HepG2 (cell line): ENCODE measurements around the gene SPSB1. TPM values are rescaled to one million over a fixed set of nuclear protein-coding genes. Genes with fewer than 3 reads are reported as not detected.
A peak's percentile ranks its signal among the peaks of the same experiment; 100 is the strongest.

Experiments used
- ARID2 ChIP-seq: sonication (generic); formaldehyde crosslinking; IDR thresholded peaks from 2 replicates; pipeline ENCODE4 v1.8.1; 2022; ENCODE audit warnings: mild to moderate bottlenecking, missing genetic modification reagents, borderline replicate concordance
- ATF1 ChIP-seq: IDR thresholded peaks from 2 replicates; pipeline ENCODE4 v1.6.1; 2016; ENCODE audit warnings: mild to moderate bottlenecking, control low read depth
- MAFK ChIP-seq, 2 experiments: IDR thresholded peaks in 1 of 2; conservative IDR thresholded peaks in 1 of 2; 2 replicates each; pipeline ENCODE4 v1.6.1; 2011; ENCODE audit warnings: improper control_type of control experiment in 2 of 2, low read length in 2 of 2
- MIER3 ChIP-seq: IDR thresholded peaks from 2 replicates; pipeline ENCODE4 v1.6.1; 2016; ENCODE audit warnings: missing compliant biosample characterization, borderline replicate concordance
- PLSCR1 ChIP-seq: sonication (generic); formaldehyde crosslinking; IDR thresholded peaks from 2 replicates; pipeline ENCODE4 v1.5.0; 2020; ENCODE audit warnings: missing genetic modification reagents, mild to moderate bottlenecking, borderline replicate concordance
- SKIL ChIP-seq: sonication (generic); formaldehyde crosslinking; IDR thresholded peaks from 2 replicates; pipeline ENCODE4 v1.8.0; 2022; ENCODE audit warnings: missing genetic modification reagents, mild to moderate bottlenecking, moderate library complexity, borderline replicate concordance
- SRY ChIP-seq: sonication (generic); formaldehyde crosslinking; IDR thresholded peaks from 2 replicates; pipeline ENCODE4 v1.8.0; 2022; ENCODE audit warnings: mild to moderate bottlenecking, missing genetic modification reagents
- TBX3 ChIP-seq: fragments of 450-650 bp; IDR thresholded peaks from 2 replicates; pipeline ENCODE4 v1.6.1; 2017; ENCODE audit warnings: antibody characterized with exemption, mild to moderate bottlenecking, inconsistent platforms, borderline replicate concordance
- YY1 ChIP-seq: IDR thresholded peaks from 2 replicates; pipeline ENCODE4 v1.6.1; 2011; ENCODE audit warnings: low read length, low read depth, moderate library complexity, mild to moderate bottlenecking; ENCODE audit not compliant: insufficient read depth, insufficient replicate concordance
- ZFP1 ChIP-seq: IDR thresholded peaks from 2 replicates; pipeline ENCODE4 v1.6.1; 2016
- ZNF121 ChIP-seq: sonication (generic); formaldehyde crosslinking; IDR thresholded peaks from 2 replicates; pipeline ENCODE4 v1.5.0; 2020; ENCODE audit warnings: mild to moderate bottlenecking, missing genetic modification reagents
- ZNF138 ChIP-seq: sonication (generic); formaldehyde crosslinking; IDR thresholded peaks from 2 replicates; pipeline ENCODE4 v1.5.0; 2020; ENCODE audit warnings: mild to moderate bottlenecking, low read depth, missing genetic modification reagents
- ZNF143 ChIP-seq: sonication (generic); formaldehyde crosslinking; IDR thresholded peaks from 2 replicates; pipeline ENCODE4 v1.4.0; 2020; ENCODE audit warnings: missing genetic modification reagents
- ZNF234 ChIP-seq: sonication (generic); formaldehyde crosslinking; conservative IDR thresholded peaks from 2 replicates; pipeline ENCODE4 v1.5.1; 2020; ENCODE audit warnings: mild to moderate bottlenecking, missing genetic modification reagents
- ZNF296 ChIP-seq: sonication (generic); formaldehyde crosslinking; conservative IDR thresholded peaks from 2 replicates; pipeline ENCODE4 v1.5.0; 2020; ENCODE audit warnings: mild to moderate bottlenecking, missing genetic modification reagents
- ZNF331 ChIP-seq: sonication (generic); formaldehyde crosslinking; IDR thresholded peaks from 2 replicates; pipeline ENCODE4 v1.4.0; 2020; ENCODE audit warnings: missing genetic modification reagents
- ZNF619 ChIP-seq: sonication (generic); formaldehyde crosslinking; IDR thresholded peaks from 2 replicates; pipeline ENCODE4 v1.4.0; 2020; ENCODE audit warnings: mild to moderate bottlenecking, missing genetic modification reagents
- ZSCAN29 ChIP-seq: sonication (generic); formaldehyde crosslinking; conservative IDR thresholded peaks from 2 replicates; pipeline ENCODE4 v1.4.0; 2020; ENCODE audit warnings: mild to moderate bottlenecking, missing genetic modification reagents
- polyA plus RNA-seq, 8 experiments: library from polyadenylated mRNA; depleted of rRNA in 3 of 8; stranded (reverse) in 7 of 8; unstranded in 1 of 8; fragments of >200 nt; fragmentation: Illumina TruSeq in 4 of 8; extraction: Trizol in 4 of 8; gene quantifications; 2 replicates each; pipeline versions ENCODE4 v1.2.1 to v1.2.3, GENCODE V29; 2011 to 2016; ENCODE audit warnings: low read depth in 4 of 8, missing spikeins in 1 of 8, mixed read lengths in 1 of 8; ENCODE audit not compliant: insufficient read depth in 1 of 8
- total RNA-seq, 5 experiments: library from RNA; depleted of rRNA; stranded (reverse); fragments of >200 nt; fragmentation: Illumina TruSeq; extraction: Trizol; gene quantifications; 2 replicates each; pipeline ENCODE4 v1.2.3, GENCODE V29; 2016; ENCODE audit warnings: low read depth in 1 of 5
- TF ChIP-seq, protein P1 (sequence below): sonication (generic); formaldehyde crosslinking; conservative IDR thresholded peaks from 2 replicates; pipeline ENCODE4 v1.4.0; 2020; ENCODE audit warnings: mild to moderate bottlenecking, missing genetic modification reagents, moderate library complexity
- TF ChIP-seq, protein P2 (sequence below): sonication (generic); formaldehyde crosslinking; IDR thresholded peaks from 2 replicates; pipeline ENCODE4 v1.5.0; 2020; ENCODE audit warnings: missing genetic modification reagents

Gene SPSB1
- total and polyA plus RNA-seq, 2 of the 13 experiments (the other 11 are each of a cell fraction or from before 2014, with no cell fraction given) = 5.0 to 8.0 TPM

- no peak for TF ChIP-seq PLSCR1
- TF ChIP-seq ZNF138 (CRISPR knock-in tag) = no peak
- TF ChIP-seq, protein P1, sequence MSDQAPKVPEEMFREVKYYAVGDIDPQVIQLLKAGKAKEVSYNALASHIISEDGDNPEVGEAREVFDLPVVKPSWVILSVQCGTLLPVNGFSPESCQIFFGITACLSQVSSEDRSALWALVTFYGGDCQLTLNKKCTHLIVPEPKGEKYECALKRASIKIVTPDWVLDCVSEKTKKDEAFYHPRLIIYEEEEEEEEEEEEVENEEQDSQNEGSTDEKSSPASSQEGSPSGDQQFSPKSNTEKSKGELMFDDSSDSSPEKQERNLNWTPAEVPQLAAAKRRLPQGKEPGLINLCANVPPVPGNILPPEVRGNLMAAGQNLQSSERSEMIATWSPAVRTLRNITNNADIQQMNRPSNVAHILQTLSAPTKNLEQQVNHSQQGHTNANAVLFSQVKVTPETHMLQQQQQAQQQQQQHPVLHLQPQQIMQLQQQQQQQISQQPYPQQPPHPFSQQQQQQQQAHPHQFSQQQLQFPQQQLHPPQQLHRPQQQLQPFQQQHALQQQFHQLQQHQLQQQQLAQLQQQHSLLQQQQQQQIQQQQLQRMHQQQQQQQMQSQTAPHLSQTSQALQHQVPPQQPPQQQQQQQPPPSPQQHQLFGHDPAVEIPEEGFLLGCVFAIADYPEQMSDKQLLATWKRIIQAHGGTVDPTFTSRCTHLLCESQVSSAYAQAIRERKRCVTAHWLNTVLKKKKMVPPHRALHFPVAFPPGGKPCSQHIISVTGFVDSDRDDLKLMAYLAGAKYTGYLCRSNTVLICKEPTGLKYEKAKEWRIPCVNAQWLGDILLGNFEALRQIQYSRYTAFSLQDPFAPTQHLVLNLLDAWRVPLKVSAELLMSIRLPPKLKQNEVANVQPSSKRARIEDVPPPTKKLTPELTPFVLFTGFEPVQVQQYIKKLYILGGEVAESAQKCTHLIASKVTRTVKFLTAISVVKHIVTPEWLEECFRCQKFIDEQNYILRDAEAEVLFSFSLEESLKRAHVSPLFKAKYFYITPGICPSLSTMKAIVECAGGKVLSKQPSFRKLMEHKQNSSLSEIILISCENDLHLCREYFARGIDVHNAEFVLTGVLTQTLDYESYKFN (CRISPR knock-in tag) = peak; percentile 46
- no peak for TF ChIP-seq ATF1
- TF ChIP-seq ZNF234 (CRISPR knock-in tag) = 0 out of 2 replicates have a peak, but pooled peaks have one; percentile 39
- no peak; a peak in 1 of 4 replicates for TF ChIP-seq MAFK (conservative IDR thresholded peaks at IDR 0.05 in 1 of 2, IDR thresholded peaks at IDR 0.05 in 1 of 2; ENCODE audit: low read length in 2 of 2)
- TF ChIP-seq, protein P2, sequence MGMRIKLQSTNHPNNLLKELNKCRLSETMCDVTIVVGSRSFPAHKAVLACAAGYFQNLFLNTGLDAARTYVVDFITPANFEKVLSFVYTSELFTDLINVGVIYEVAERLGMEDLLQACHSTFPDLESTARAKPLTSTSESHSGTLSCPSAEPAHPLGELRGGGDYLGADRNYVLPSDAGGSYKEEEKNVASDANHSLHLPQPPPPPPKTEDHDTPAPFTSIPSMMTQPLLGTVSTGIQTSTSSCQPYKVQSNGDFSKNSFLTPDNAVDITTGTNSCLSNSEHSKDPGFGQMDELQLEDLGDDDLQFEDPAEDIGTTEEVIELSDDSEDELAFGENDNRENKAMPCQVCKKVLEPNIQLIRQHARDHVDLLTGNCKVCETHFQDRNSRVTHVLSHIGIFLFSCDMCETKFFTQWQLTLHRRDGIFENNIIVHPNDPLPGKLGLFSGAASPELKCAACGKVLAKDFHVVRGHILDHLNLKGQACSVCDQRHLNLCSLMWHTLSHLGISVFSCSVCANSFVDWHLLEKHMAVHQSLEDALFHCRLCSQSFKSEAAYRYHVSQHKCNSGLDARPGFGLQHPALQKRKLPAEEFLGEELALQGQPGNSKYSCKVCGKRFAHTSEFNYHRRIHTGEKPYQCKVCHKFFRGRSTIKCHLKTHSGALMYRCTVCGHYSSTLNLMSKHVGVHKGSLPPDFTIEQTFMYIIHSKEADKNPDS (CRISPR knock-in tag) = no peak
- TF ChIP-seq YY1 = no peak
- no peak for TF ChIP-seq ZNF143
- no peak for TF ChIP-seq ARID2
- no peak for TF ChIP-seq ZNF619 (CRISPR knock-in tag)
- TF ChIP-seq ZNF296 (CRISPR knock-in tag) = no peak
- peak; percentile 24; the same call in 1 of the 2 replicates for TF ChIP-seq ZNF121 (CRISPR knock-in tag)
- peak; percentile 24; the same call in 1 of the 2 replicates for TF ChIP-seq SRY (CRISPR knock-in tag)
- peak; percentile 57; the same call in 1 of the 2 replicates for TF ChIP-seq ZSCAN29 (CRISPR knock-in tag)
- no peak for TF ChIP-seq ZFP1 (CRISPR knock-in tag)
- TF ChIP-seq SKIL (CRISPR knock-in tag) = no peak
- TF ChIP-seq ZNF331 (CRISPR knock-in tag) = no peak; the same call in none of the 2 replicates
- TF ChIP-seq TBX3 = no peak
- no peak for TF ChIP-seq MIER3
Observed at GRCh38 chr1:9399510-9400424, 107.1 kb downstream of the SPSB1 start (continued).
